KMS-11 (cell line): ENCODE data around the gene E2F2.

Experiments
- H2AFZ ChIP-seq: fragments of 200-600 bp; sonication (generic); 2 replicates; pipeline ENCODE4 v1.6.1; 2016; ENCODE audit warnings: antibody characterized with exemption, mixed run types, low read depth
- H3K27ac ChIP-seq: fragments of 200-600 bp; sonication (generic); 2 replicates; pipeline ENCODE4 v1.6.1; 2016; ENCODE audit warnings: mild to moderate bottlenecking, mixed run types
- H3K27me3 ChIP-seq: fragments of 200-600 bp; sonication (generic); 2 replicates; pipeline ENCODE4 v1.6.1; 2017; ENCODE audit warnings: mild to moderate bottlenecking, low read depth, mixed run types, moderate library complexity; ENCODE audit not compliant: insufficient read depth
- H3K36me3 ChIP-seq: fragments of 200-600 bp; sonication (generic); 2 replicates; pipeline ENCODE4 v1.6.1; 2017; ENCODE audit warnings: mild to moderate bottlenecking, mixed run types; ENCODE audit not compliant: insufficient read depth
- H3K4me1 ChIP-seq: fragments of 200-600 bp; sonication (generic); 2 replicates; pipeline ENCODE4 v1.6.1; 2016; ENCODE audit warnings: mild to moderate bottlenecking, low read depth, mixed run types; ENCODE audit not compliant: poor library complexity, severe bottlenecking
- H3K4me2 ChIP-seq: fragments of 200-600 bp; sonication (generic); 2 replicates; pipeline ENCODE4 v1.7.0; 2016; ENCODE audit warnings: mild to moderate bottlenecking, mixed run types
- H3K4me3 ChIP-seq: fragments of 200-600 bp; sonication (generic); IDR thresholded peaks from 2 replicates; pipeline ENCODE4 v1.6.1; 2017; ENCODE audit warnings: low read depth, low read length, mixed read lengths; ENCODE audit not compliant: insufficient read depth
- H3K79me2 ChIP-seq: fragments of 200-600 bp; sonication (generic); 2 replicates; pipeline ENCODE4 v1.6.1; 2016; ENCODE audit warnings: low read depth, mixed run types; ENCODE audit not compliant: insufficient read depth
- H3K9ac ChIP-seq: fragments of 200-600 bp; sonication (generic); 2 replicates; pipeline ENCODE4 v1.6.1; 2016; ENCODE audit warnings: mild to moderate bottlenecking, mixed run types
- H4K20me1 ChIP-seq: fragments of 200-600 bp; sonication (generic); 2 replicates; pipeline ENCODE4 v1.6.1; 2016; ENCODE audit warnings: mild to moderate bottlenecking, mixed run types; ENCODE audit not compliant: insufficient read depth
- TF ChIP-seq, protein P1 (sequence below): fragments of 200-600 bp; sonication (generic); conservative IDR thresholded peaks from 2 replicates; pipeline ENCODE4 v1.6.1; 2017; ENCODE audit warnings: low read depth, mild to moderate bottlenecking, antibody characterized with exemption, low read length, moderate library complexity, mixed read lengths

E2F2 gene

DNA sequence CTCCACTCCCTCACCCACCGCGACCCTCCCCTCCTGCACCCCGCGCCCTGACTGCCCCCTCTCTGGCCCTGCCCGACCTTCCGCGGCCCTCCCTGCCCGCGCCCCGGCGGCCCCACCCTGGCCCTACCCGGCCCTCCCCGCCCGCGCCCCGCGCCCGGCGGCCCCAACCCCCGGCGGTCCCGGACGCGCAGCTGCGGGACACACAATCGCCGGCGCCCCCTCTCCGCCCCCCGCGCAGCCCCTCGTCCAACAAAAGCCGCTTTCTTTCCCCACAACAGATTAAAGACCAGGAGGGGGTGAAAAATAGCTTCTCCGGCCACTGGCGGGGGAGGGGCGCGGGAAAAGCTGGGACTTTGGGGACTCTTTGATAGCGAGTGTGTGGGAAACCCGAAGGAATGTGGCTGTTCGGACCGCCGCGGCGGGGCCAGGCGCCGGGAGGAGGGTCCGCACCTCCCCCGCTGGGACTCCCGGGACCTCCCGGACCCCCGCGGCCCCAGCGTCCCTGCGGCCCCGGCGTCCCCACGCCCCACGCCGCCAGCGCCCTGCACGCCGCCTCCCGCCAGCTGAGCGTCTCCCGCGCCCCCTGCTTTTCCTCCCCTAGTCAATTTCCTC is 37.1 kb upstream of the E2F2 start:
- H3K4me1 ChIP-seq = peaks cover 2% of the 10 kb centered on the region
- 0 out of 2 replicates have a peak, but pooled peaks cover 6% of the 10 kb centered on the region for H3K27me3 ChIP-seq
- no peaks in the 10 kb centered on the region for H4K20me1 ChIP-seq
- H3K79me2 ChIP-seq = no peaks in the 10 kb centered on the region
- no peaks in the 10 kb centered on the region for H3K36me3 ChIP-seq
- H3K27ac ChIP-seq = no peak overlapping the region
- no peak overlapping the region for H3K4me3 ChIP-seq
- no peak overlapping the region for H3K4me2 ChIP-seq
- no peak overlapping the region for H3K9ac ChIP-seq
- TF ChIP-seq, protein P1, sequence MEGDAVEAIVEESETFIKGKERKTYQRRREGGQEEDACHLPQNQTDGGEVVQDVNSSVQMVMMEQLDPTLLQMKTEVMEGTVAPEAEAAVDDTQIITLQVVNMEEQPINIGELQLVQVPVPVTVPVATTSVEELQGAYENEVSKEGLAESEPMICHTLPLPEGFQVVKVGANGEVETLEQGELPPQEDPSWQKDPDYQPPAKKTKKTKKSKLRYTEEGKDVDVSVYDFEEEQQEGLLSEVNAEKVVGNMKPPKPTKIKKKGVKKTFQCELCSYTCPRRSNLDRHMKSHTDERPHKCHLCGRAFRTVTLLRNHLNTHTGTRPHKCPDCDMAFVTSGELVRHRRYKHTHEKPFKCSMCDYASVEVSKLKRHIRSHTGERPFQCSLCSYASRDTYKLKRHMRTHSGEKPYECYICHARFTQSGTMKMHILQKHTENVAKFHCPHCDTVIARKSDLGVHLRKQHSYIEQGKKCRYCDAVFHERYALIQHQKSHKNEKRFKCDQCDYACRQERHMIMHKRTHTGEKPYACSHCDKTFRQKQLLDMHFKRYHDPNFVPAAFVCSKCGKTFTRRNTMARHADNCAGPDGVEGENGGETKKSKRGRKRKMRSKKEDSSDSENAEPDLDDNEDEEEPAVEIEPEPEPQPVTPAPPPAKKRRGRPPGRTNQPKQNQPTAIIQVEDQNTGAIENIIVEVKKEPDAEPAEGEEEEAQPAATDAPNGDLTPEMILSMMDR = no peak
- H2AFZ ChIP-seq = no peak overlapping the region

DNA sequence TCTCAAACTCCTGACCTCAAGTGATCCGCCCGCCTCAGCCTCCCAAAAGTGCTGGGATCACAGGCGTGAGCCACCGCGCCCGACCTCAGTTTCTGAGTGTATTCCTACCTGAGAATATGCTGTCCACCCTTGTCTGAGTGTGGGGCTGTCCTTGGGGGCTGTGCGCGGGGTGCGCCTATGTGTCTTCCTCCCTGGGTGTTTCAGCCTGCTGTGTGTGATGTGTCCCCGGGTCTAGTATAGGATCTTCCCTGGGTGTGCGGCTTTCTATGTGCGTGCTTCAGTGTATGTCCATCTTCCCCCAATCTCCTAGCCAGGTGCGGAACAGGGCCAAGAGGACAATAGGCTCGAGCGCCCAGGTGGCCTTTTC is 36.6 kb upstream of the E2F2 start:
- Histone ChIP-seq H3K27me3 (peaks cover 6% of the 10 kb centered on the region; the same call in 1 of the 2 replicates), H3K4me1 (peaks cover 7% of the 10 kb centered on the region), H3K4me3 (no peak overlapping the region), H3K9ac (no peak overlapping the region), H3K36me3 (no peaks in the 10 kb centered on the region), H3K27ac (no peak overlapping the region), H3K4me2 (no peak overlapping the region), H4K20me1 (no peaks in the 10 kb centered on the region), H3K79me2 (no peaks in the 10 kb centered on the region), H2AFZ (no peak overlapping the region)
- TF ChIP-seq, protein P1 = no peak

DNA sequence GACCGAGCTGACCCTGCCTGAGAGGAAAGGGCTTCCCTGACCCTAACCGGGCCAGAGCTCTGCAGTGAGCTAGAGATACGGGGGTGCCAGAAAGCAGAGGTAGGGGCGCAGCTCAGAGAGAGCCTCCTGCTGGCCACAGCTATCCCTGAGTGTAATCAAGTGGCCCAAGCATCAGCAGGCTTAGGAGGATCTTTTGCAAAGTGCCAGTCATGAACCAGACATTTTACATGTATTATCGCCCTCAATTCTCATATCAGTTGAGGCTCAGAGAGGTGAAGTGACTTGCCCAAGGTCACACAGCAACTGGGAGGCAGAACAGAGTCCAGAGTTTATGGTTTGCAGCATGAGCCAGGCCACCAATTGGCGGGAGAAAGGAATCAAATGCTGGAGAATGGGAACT is 35.3 kb upstream of the E2F2 start:
- Histone ChIP-seq H3K79me2 (no peaks in the 10 kb centered on the region), H2AFZ (no peak overlapping the region), H3K4me2 (no peak overlapping the region), H3K4me1 (peaks cover 8% of the 10 kb centered on the region), H3K4me3 (no peak overlapping the region), H4K20me1 (no peaks in the 10 kb centered on the region), H3K9ac (no peak overlapping the region), H3K27me3 (peaks cover 10% of the 10 kb centered on the region; the same call in 1 of the 2 replicates), H3K27ac (no peak overlapping the region), H3K36me3 (no peaks in the 10 kb centered on the region)
- TF ChIP-seq, protein P1 = no peak

DNA sequence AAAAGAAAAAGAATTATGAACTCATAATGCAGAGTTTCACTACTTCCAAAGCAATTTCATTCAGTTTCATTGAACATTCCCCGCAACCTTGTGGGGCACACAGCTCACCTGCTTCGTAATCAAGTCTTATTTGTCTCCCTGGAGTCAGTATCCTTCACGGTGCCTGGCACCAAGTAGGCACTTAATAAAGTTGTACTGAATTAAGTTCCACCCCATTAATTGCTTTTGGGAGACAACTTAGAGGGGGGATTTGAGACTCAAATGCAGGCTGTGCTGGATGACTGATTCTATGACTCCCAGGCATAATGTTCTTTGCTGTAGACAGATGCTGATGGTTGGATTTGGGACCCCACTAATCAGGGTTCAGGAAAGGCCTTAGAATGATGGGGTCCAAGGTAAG is 34.7 kb upstream of the E2F2 start:
- no peak overlapping the region for H3K4me2 ChIP-seq
- no peak overlapping the region for H2AFZ ChIP-seq
- H3K36me3 ChIP-seq = no peaks in the 10 kb centered on the region
- H3K27ac ChIP-seq = no peak overlapping the region
- H3K4me3 ChIP-seq = no peak overlapping the region
- H3K9ac ChIP-seq = no peak overlapping the region
- no peaks in the 10 kb centered on the region for H4K20me1 ChIP-seq
- H3K4me1 ChIP-seq = peaks cover 8% of the 10 kb centered on the region
- H3K79me2 ChIP-seq = no peaks in the 10 kb centered on the region
- peaks cover 10% of the 10 kb centered on the region; the same call in 1 of the 2 replicates for H3K27me3 ChIP-seq
- TF ChIP-seq, protein P1 = no peak
